Colonic mucosa (tissue), 4 donors: Measurements from ENCODE around the gene C1orf167. TPM values are rescaled to one million over a fixed set of nuclear protein-coding genes. Genes with fewer than 3 reads are reported as not detected.

Experiments used
- DNase-seq: peaks from one replicate; pipeline ENCODE4 v3.0.0-alpha.2; 2020
- H3K27ac ChIP-seq: fragments of 200-600 bp; one replicate; pipeline ENCODE4 v1.8.0; 2021
- H3K27me3 ChIP-seq: fragments of 200-600 bp; one replicate; pipeline ENCODE4 v1.8.0; 2021
- H3K36me3 ChIP-seq: fragments of 200-600 bp; one replicate; pipeline ENCODE4 v1.8.0; 2021
- H3K4me1 ChIP-seq: fragments of 200-600 bp; one replicate; pipeline ENCODE4 v1.8.0; 2021; ENCODE audit warnings: mild to moderate bottlenecking
- H3K4me3 ChIP-seq: fragments of 200-600 bp; one replicate; pipeline ENCODE4 v1.8.0; 2021
- H3K9ac ChIP-seq, 2 donors: one replicate each; pipeline ENCODE4 v1.7.0; 2013; ENCODE audit warnings: control low read depth in 2 of 2, low read depth in 2 of 2, low read length in 2 of 2
- H3K9me3 ChIP-seq: fragments of 200-600 bp; one replicate; pipeline ENCODE4 v1.8.0; 2021
- CTCF ChIP-seq: fragments of 200-600 bp; IDR thresholded peaks from one replicate; pipeline ENCODE4 v1.8.0; 2022; ENCODE audit warnings: antibody characterized with exemption, mild to moderate bottlenecking
- intact Hi-C: fragments of 100-400 bp; cut with DNase I; formaldehyde crosslinking; loops from one replicate; pipeline ENCODE4 v1.14.1; 2022
- total RNA-seq, 2 donors: library from RNA; stranded (reverse); fragmentation: NEBNext Ultra II Directional in 1 of 2; extraction: Animal tissue kit (Norgen Biotek cat#: 25700) in 1 of 2; gene quantifications; one replicate each; pipeline ENCODE4 v1.2.1, GENCODE V29; 2021
- donor health status: healthy.
- donor health status: DM: no; HTN: no; CAD: no.
- donor health status: DM: no; HTN: no; CAD: no.

C1orf167 gene
- total RNA-seq, 2 donors from 2014 or later: not detected

GRCh38 chr1:11765661-11766428, 3.9 kb downstream of the C1orf167 start:
- Histone ChIP-seq H3K9me3 (no peaks in the 10 kb centered on the region), H3K27me3 (no peaks in the 10 kb centered on the region), H3K27ac (no peak overlapping the region), H3K4me1 (no peaks in the 10 kb centered on the region), H3K36me3 (no peaks in the 10 kb centered on the region), H3K9ac (no peak overlapping the region), H3K4me3 (no peak overlapping the region)
- intact Hi-C loops: no loop called here
- no peak for DNase-seq
- TF ChIP-seq CTCF: no peak

- H3K4me1 ChIP-seq: no peaks in the 10 kb centered on the region
- no peak for TF ChIP-seq CTCF
- no peaks in the 10 kb centered on the region for H3K9me3 ChIP-seq
- no peak overlapping the region for H3K27ac ChIP-seq
- intact Hi-C loops: no loop called here
- H3K27me3 ChIP-seq: no peaks in the 10 kb centered on the region
- H3K4me3 ChIP-seq: no peak overlapping the region
- no peak overlapping the region for H3K9ac ChIP-seq
- DNase-seq: no peak
- H3K36me3 ChIP-seq: no peaks in the 10 kb centered on the region
Measured at GRCh38 chr1:11766429-11766776, 4.4 kb downstream of the C1orf167 start.

- intact Hi-C loops: no loop called here
Measured at GRCh38 chr1:11767922-11768704, 6.1 kb downstream of the C1orf167 start.

GRCh38 chr1:11768821-11769220, 6.8 kb downstream of the C1orf167 start:
- no peaks in the 10 kb centered on the region for H3K4me1 ChIP-seq
- no peaks in the 10 kb centered on the region for H3K9me3 ChIP-seq
- TF ChIP-seq CTCF: no peak
- DNase-seq: no peak
- H3K9ac ChIP-seq: no peak overlapping the region
- no peak overlapping the region for H3K27ac ChIP-seq
- H3K27me3 ChIP-seq: no peaks in the 10 kb centered on the region
- no peak overlapping the region for H3K4me3 ChIP-seq
- no peaks in the 10 kb centered on the region for H3K36me3 ChIP-seq
- intact Hi-C loops: no loop called here

More at GRCh38 chr1:11767922-11768704, 6.1 kb downstream of the C1orf167 start:
- no peak overlapping the region for H3K27ac ChIP-seq
- TF ChIP-seq CTCF: no peak
- no peak for DNase-seq
- no peaks in the 10 kb centered on the region for H3K9me3 ChIP-seq
- no peaks in the 10 kb centered on the region for H3K36me3 ChIP-seq
- no peaks in the 10 kb centered on the region for H3K4me1 ChIP-seq
- H3K27me3 ChIP-seq: no peaks in the 10 kb centered on the region
- no peak overlapping the region for H3K4me3 ChIP-seq
- H3K9ac ChIP-seq: no peak overlapping the region

- intact Hi-C loops: no loop called here
- Histone ChIP-seq H3K36me3 (no peaks in the 10 kb centered on the region), H3K4me3 (no peak overlapping the region), H3K9me3 (no peaks in the 10 kb centered on the region), H3K27ac (no peak overlapping the region), H3K4me1 (no peaks in the 10 kb centered on the region), H3K9ac (no peak overlapping the region), H3K27me3 (no peaks in the 10 kb centered on the region)
- no peak for DNase-seq
- no peak for TF ChIP-seq CTCF
Measured at GRCh38 chr1:11769274-11769673, 7.3 kb downstream of the C1orf167 start.
